Measurements from ENCODE around the gene ABCC6. TPM values are rescaled to one million over a fixed set of nuclear protein-coding genes. Genes with fewer than 3 reads are reported as not detected.

Gene ABCC6
- total RNA-seq, 1 experiment from 2014 or later = 0.73 TPM

- H4K20me1 ChIP-seq (ENCODE audit: low read length) = no peaks in the 10 kb centered on the region
- no peak overlapping the region for H2AFZ ChIP-seq (ENCODE audit: low read length)
- H3K27ac ChIP-seq (ENCODE audit: low read length) = no peak overlapping the region
- no peaks in the 10 kb centered on the region for H3F3A ChIP-seq (ENCODE audit: low read length, unreplicated experiment)
- POLR2A ChIA-PET (ENCODE audit: unreplicated experiment) = no interaction called here
- no peak overlapping the region for H3K4me2 ChIP-seq (ENCODE audit: low read length)
- intact Hi-C loops (cut with micrococcal nuclease) = loop anchor here (5.0 kb wide), 1 partner anchor 433 kb away; no protein-coding TSS in a partner anchor
- no peaks in the 10 kb centered on the region for H3K27me3 ChIP-seq (ENCODE audit: low read length)
- H3K36me3 ChIP-seq (ENCODE audit: low read depth, low read length) = no peaks in the 10 kb centered on the region
- TF ChIP-seq CTCF (conservative IDR thresholded peaks at IDR 0.05; ENCODE audit: low read depth, low read length) (no peak), EZH2 (IDR thresholded peaks at IDR 0.05; ENCODE audit: low read length, unreplicated experiment) (no peak), EZH2phosphoT487 (IDR thresholded peaks at IDR 0.05; ENCODE audit: borderline replicate concordance, low read length) (no peak)
- no peaks in the 10 kb centered on the region for H3K9me2 ChIP-seq (replicated peaks; ENCODE audit: low read length)
- CTCF ChIA-PET = no interaction called here
- no peak for ATAC-seq
- H3K4me3 ChIP-seq (ENCODE audit: low read length) = no peak overlapping the region
- no peak overlapping the region for H3K9ac ChIP-seq (ENCODE audit: low read length)
- no peaks in the 10 kb centered on the region for H3K79me2 ChIP-seq (ENCODE audit: low read length)
- no peak for DNase-seq
- BruUV-seq (replicated peaks) = no TSS peak
- H3K9me3 ChIP-seq (ENCODE audit: low read length) = no peaks in the 10 kb centered on the region
- H3K4me1 ChIP-seq (ENCODE audit: insufficient read depth, low read length) = no peaks in the 10 kb centered on the region
Measured at GRCh38 chr16:16189842-16190241, 33.5 kb downstream of the ABCC6 start.

- no peak overlapping the region for H3K4me2 ChIP-seq (ENCODE audit: low read length)
- DNase-seq = no peak
- H3K9me3 ChIP-seq (ENCODE audit: low read length) = no peaks in the 10 kb centered on the region
- no peak overlapping the region for H3K4me3 ChIP-seq (ENCODE audit: low read length)
- intact Hi-C loops (cut with micrococcal nuclease) = no loop called here
- H3K36me3 ChIP-seq (ENCODE audit: low read depth, low read length) = no peaks in the 10 kb centered on the region
- TF ChIP-seq EZH2phosphoT487 (IDR thresholded peaks at IDR 0.05; ENCODE audit: borderline replicate concordance, low read length) (no peak), CTCF (conservative IDR thresholded peaks at IDR 0.05; ENCODE audit: low read depth, low read length) (no peak), EZH2 (IDR thresholded peaks at IDR 0.05; ENCODE audit: low read length, unreplicated experiment) (no peak)
- no peaks in the 10 kb centered on the region for H3K4me1 ChIP-seq (ENCODE audit: insufficient read depth, low read length)
- no peak overlapping the region for H3K27ac ChIP-seq (ENCODE audit: low read length)
- ChIA-PET POLR2A (ENCODE audit: unreplicated experiment) (no interaction called here), CTCF (no interaction called here)
- H3K9me2 ChIP-seq (replicated peaks; ENCODE audit: low read length) = no peaks in the 10 kb centered on the region
- H3K27me3 ChIP-seq (ENCODE audit: low read length) = no peaks in the 10 kb centered on the region
- no peak for ATAC-seq
- BruUV-seq (replicated peaks) = no TSS peak
- no peaks in the 10 kb centered on the region for H4K20me1 ChIP-seq (ENCODE audit: low read length)
- H2AFZ ChIP-seq (ENCODE audit: low read length) = no peak overlapping the region
- H3F3A ChIP-seq (ENCODE audit: low read length, unreplicated experiment) = no peaks in the 10 kb centered on the region
- no peak overlapping the region for H3K9ac ChIP-seq (ENCODE audit: low read length)
- H3K79me2 ChIP-seq (ENCODE audit: low read length) = no peaks in the 10 kb centered on the region
Measured at GRCh38 chr16:16188827-16189226, 34.5 kb downstream of the ABCC6 start.

GRCh38 chr16:16186820-16187219, 36.5 kb downstream of the ABCC6 start:
- no peaks in the 10 kb centered on the region for H3K9me3 ChIP-seq (ENCODE audit: low read length)
- H3K27me3 ChIP-seq (ENCODE audit: low read length) = no peaks in the 10 kb centered on the region
- no peaks in the 10 kb centered on the region for H3K79me2 ChIP-seq (ENCODE audit: low read length)
- CTCF ChIA-PET = no interaction called here
- H3K4me2 ChIP-seq (ENCODE audit: low read length) = no peak overlapping the region
- H3K27ac ChIP-seq (ENCODE audit: low read length) = no peak overlapping the region
- no peaks in the 10 kb centered on the region for H3F3A ChIP-seq (ENCODE audit: low read length, unreplicated experiment)
- POLR2A ChIA-PET (ENCODE audit: unreplicated experiment) = no interaction called here
- H4K20me1 ChIP-seq (ENCODE audit: low read length) = no peaks in the 10 kb centered on the region
- H3K4me3 ChIP-seq (ENCODE audit: low read length) = no peak overlapping the region
- H3K4me1 ChIP-seq (ENCODE audit: insufficient read depth, low read length) = no peaks in the 10 kb centered on the region
- no peak for TF ChIP-seq EZH2phosphoT487 (IDR thresholded peaks at IDR 0.05; ENCODE audit: borderline replicate concordance, low read length)
- H2AFZ ChIP-seq (ENCODE audit: low read length) = no peak overlapping the region
- DNase-seq = no peak
- BruUV-seq (replicated peaks) = no TSS peak
- intact Hi-C loops (cut with micrococcal nuclease) = no loop called here
- H3K9me2 ChIP-seq (replicated peaks; ENCODE audit: low read length) = no peaks in the 10 kb centered on the region
- ATAC-seq = no peak
- no peaks in the 10 kb centered on the region for H3K36me3 ChIP-seq (ENCODE audit: low read depth, low read length)
- no peak overlapping the region for H3K9ac ChIP-seq (ENCODE audit: low read length)

Measured in PC-3 (cell line).